ENCODE measurements around the gene SLC2A13.
A peak's percentile ranks its signal among the peaks of the same experiment; 100 is the strongest.

Gene SLC2A13

DNA sequence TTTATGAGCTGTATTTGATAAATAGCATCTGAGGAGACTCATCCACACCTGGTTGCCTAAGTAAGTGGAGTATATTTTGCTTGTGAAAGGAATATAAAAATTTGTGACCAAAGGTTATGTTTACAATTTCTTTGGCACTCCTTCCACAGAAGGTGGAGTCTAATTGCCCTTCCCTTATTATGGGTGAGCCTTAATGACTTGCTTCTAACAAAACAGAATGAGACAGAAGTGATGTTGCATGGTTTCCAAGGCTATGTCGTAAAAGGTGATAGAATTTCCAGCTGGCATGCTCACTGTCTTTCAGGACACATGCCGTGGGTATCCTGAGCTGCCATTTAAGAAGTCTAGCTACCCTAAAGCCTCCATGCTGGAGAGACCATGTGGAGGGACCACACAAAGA, 369.5 kb downstream of the SLC2A13 start:
- Histone ChIP-seq H3K14ac (ENCODE audit: low read length) (no peak overlapping the region), H3K27ac (ENCODE audit: low read depth, low read length) (no peak overlapping the region), H3K9ac (ENCODE audit: low read length) (no peak overlapping the region), H4K91ac (ENCODE audit: low read depth, low read length) (no peak overlapping the region), H2BK12ac (ENCODE audit: low read length) (no peak overlapping the region), H3K4me3 (ENCODE audit: low read depth, low read length) (no peak overlapping the region), H3K9me3 (ENCODE audit: insufficient read depth, low read depth, low read length) (peaks cover 5% of the 10 kb centered on the region), H3K27me3 (ENCODE audit: insufficient read depth, low read length) (no peaks in the 10 kb centered on the region), H3K36me3 (ENCODE audit: control insufficient read depth in 1 of 2, insufficient read depth in 2 of 2, low read length in 2 of 2) (peaks cover 0 to 1% of the 10 kb centered on the region in 2 experiments), H3K23ac (ENCODE audit: low read length) (no peak overlapping the region), H4K12ac (ENCODE audit: low read depth, low read length) (no peak overlapping the region), H3K4me1 (ENCODE audit: control insufficient read depth in 1 of 2, insufficient read depth in 2 of 2, low read length in 2 of 2) (no peaks in the 10 kb centered on the region), H2AFZ (ENCODE audit: insufficient read depth, low read length, poor library complexity) (no peak overlapping the region), H3K18ac (ENCODE audit: low read length) (no peak overlapping the region), H3K79me1 (ENCODE audit: low read length) (no peaks in the 10 kb centered on the region), H3K4me2 (ENCODE audit: low read length) (no peak overlapping the region), H2AK5ac (ENCODE audit: low read length) (no peak overlapping the region), H4K8ac (ENCODE audit: low read depth, low read length) (no peak overlapping the region), H3K4ac (ENCODE audit: low read depth, low read length) (no peak overlapping the region), H2BK120ac (ENCODE audit: insufficient read depth, low read length, poor library complexity) (no peak overlapping the region), H2BK5ac (ENCODE audit: low read depth, low read length, poor library complexity) (no peak overlapping the region), H3K79me2 (ENCODE audit: control insufficient read depth, insufficient read depth, low read length, poor library complexity) (no peaks in the 10 kb centered on the region)
- WGBS (ENCODE audit: extremely low coverage, insufficient coverage, insufficient read length), result no CpG with 5 or more reads among the region's 2 CpGs
- no peak for DNase-seq

DNA sequence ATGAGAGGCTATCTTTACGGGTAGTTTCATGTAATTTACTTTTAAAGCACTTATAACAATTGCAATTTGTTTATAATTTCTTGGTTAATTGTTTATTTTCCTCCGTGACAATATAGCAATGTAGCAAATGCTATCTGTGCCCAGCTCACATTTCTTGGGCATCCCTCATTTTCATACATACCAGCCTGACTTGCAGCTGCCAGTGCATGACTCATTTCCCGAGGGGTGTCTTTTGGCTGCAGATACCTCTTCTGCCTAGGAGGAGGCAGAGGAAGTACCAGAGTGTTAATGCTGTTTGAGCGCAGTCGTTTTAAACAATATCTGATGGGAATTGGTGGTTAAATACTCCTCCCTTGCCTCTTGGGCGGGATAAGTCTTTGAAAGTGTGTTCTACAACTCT, 382.1 kb downstream of the SLC2A13 start:
- H3K27ac ChIP-seq (ENCODE audit: low read depth, low read length), result no peak overlapping the region
- WGBS (ENCODE audit: extremely low coverage, insufficient coverage, insufficient read length), result no CpG with 5 or more reads among the region's 6 CpGs
- H4K91ac ChIP-seq (ENCODE audit: low read depth, low read length), result no peak overlapping the region
- no peak overlapping the region for H2AFZ ChIP-seq (ENCODE audit: insufficient read depth, low read length, poor library complexity)
- no peaks in the 10 kb centered on the region for H3K36me3 ChIP-seq (ENCODE audit: control insufficient read depth in 1 of 2, insufficient read depth in 2 of 2, low read length in 2 of 2)
- no peak overlapping the region for H3K23ac ChIP-seq (ENCODE audit: low read length)
- no peak overlapping the region for H2BK120ac ChIP-seq (ENCODE audit: insufficient read depth, low read length, poor library complexity)
- no peak overlapping the region for H2BK5ac ChIP-seq (ENCODE audit: low read depth, low read length, poor library complexity)
- H3K27me3 ChIP-seq (ENCODE audit: insufficient read depth, low read length), result no peaks in the 10 kb centered on the region
- no peaks in the 10 kb centered on the region for H3K79me1 ChIP-seq (ENCODE audit: low read length)
- H4K8ac ChIP-seq (ENCODE audit: low read depth, low read length), result no peak overlapping the region
- no peak overlapping the region for H3K4me3 ChIP-seq (ENCODE audit: low read depth, low read length)
- no peak overlapping the region for H2AK5ac ChIP-seq (ENCODE audit: low read length)
- no peaks in the 10 kb centered on the region for H3K9me3 ChIP-seq (ENCODE audit: insufficient read depth, low read depth, low read length)
- H3K4ac ChIP-seq (ENCODE audit: low read depth, low read length), result no peak overlapping the region
- H2BK12ac ChIP-seq (ENCODE audit: low read length), result no peak overlapping the region
- no peak overlapping the region for H3K9ac ChIP-seq (ENCODE audit: low read length)
- H3K18ac ChIP-seq (ENCODE audit: low read length), result no peak overlapping the region
- no peaks in the 10 kb centered on the region for H3K4me1 ChIP-seq (ENCODE audit: control insufficient read depth in 1 of 2, insufficient read depth in 2 of 2, low read length in 2 of 2)
- no peak overlapping the region for H4K12ac ChIP-seq (ENCODE audit: low read depth, low read length)
- no peaks in the 10 kb centered on the region for H3K79me2 ChIP-seq (ENCODE audit: control insufficient read depth, insufficient read depth, low read length, poor library complexity)
- H3K14ac ChIP-seq (ENCODE audit: low read length), result no peak overlapping the region
- DNase-seq, result peak in 1 of 2 donors; percentile 8
- H3K4me2 ChIP-seq (ENCODE audit: low read length), result no peak overlapping the region

- H3K9me3 ChIP-seq (ENCODE audit: insufficient read depth, low read depth, low read length), result no peaks in the 10 kb centered on the region
- H3K23ac ChIP-seq (ENCODE audit: low read length), result no peak overlapping the region
- no peaks in the 10 kb centered on the region for H3K36me3 ChIP-seq (ENCODE audit: control insufficient read depth in 1 of 2, insufficient read depth in 2 of 2, low read length in 2 of 2)
- no peak overlapping the region for H4K8ac ChIP-seq (ENCODE audit: low read depth, low read length)
- no peak overlapping the region for H4K12ac ChIP-seq (ENCODE audit: low read depth, low read length)
- H2BK120ac ChIP-seq (ENCODE audit: insufficient read depth, low read length, poor library complexity), result no peak overlapping the region
- H3K4me1 ChIP-seq (ENCODE audit: control insufficient read depth in 1 of 2, insufficient read depth in 2 of 2, low read length in 2 of 2), result no peaks in the 10 kb centered on the region
- no peak overlapping the region for H4K91ac ChIP-seq (ENCODE audit: low read depth, low read length)
- H2BK12ac ChIP-seq (ENCODE audit: low read length), result no peak overlapping the region
- no peaks in the 10 kb centered on the region for H3K27me3 ChIP-seq (ENCODE audit: insufficient read depth, low read length)
- no peak overlapping the region for H3K9ac ChIP-seq (ENCODE audit: low read length)
- H2BK5ac ChIP-seq (ENCODE audit: low read depth, low read length, poor library complexity), result no peak overlapping the region
- H2AK5ac ChIP-seq (ENCODE audit: low read length), result no peak overlapping the region
- H3K18ac ChIP-seq (ENCODE audit: low read length), result no peak overlapping the region
- H3K27ac ChIP-seq (ENCODE audit: low read depth, low read length), result no peak overlapping the region
- no peak overlapping the region for H3K4me2 ChIP-seq (ENCODE audit: low read length)
- no peaks in the 10 kb centered on the region for H3K79me2 ChIP-seq (ENCODE audit: control insufficient read depth, insufficient read depth, low read length, poor library complexity)
- DNase-seq, result no peak
- no peaks in the 10 kb centered on the region for H3K79me1 ChIP-seq (ENCODE audit: low read length)
- no peak overlapping the region for H3K4ac ChIP-seq (ENCODE audit: low read depth, low read length)
- no peak overlapping the region for H3K14ac ChIP-seq (ENCODE audit: low read length)
- H2AFZ ChIP-seq (ENCODE audit: insufficient read depth, low read length, poor library complexity), result no peak overlapping the region
- no peak overlapping the region for H3K4me3 ChIP-seq (ENCODE audit: low read depth, low read length)
- no CpG with 5 or more reads among the region's 1 CpG for WGBS (ENCODE audit: extremely low coverage, insufficient coverage, insufficient read length)
These were observed 383.4 kb downstream of the SLC2A13 start for GRCh38 chr12:39722504-39722903.

GRCh38 chr12:39713552-39713951, 392.3 kb downstream of the SLC2A13 start:
- H3K27ac ChIP-seq (ENCODE audit: low read depth, low read length), result no peak overlapping the region
- H3K4ac ChIP-seq (ENCODE audit: low read depth, low read length), result no peak overlapping the region
- no peak overlapping the region for H2BK120ac ChIP-seq (ENCODE audit: insufficient read depth, low read length, poor library complexity)
- no CpG with 5 or more reads among the region's 14 CpGs for WGBS (ENCODE audit: extremely low coverage, insufficient coverage, insufficient read length)
- H3K9ac ChIP-seq (ENCODE audit: low read length), result no peak overlapping the region
- H3K79me2 ChIP-seq (ENCODE audit: control insufficient read depth, insufficient read depth, low read length, poor library complexity), result no peaks in the 10 kb centered on the region
- H3K79me1 ChIP-seq (ENCODE audit: low read length), result no peaks in the 10 kb centered on the region
- H3K14ac ChIP-seq (ENCODE audit: low read length), result no peak overlapping the region
- H3K23ac ChIP-seq (ENCODE audit: low read length), result no peak overlapping the region
- no peak overlapping the region for H3K4me3 ChIP-seq (ENCODE audit: low read depth, low read length)
- no peaks in the 10 kb centered on the region for H3K36me3 ChIP-seq (ENCODE audit: control insufficient read depth in 1 of 2, insufficient read depth in 2 of 2, low read length in 2 of 2)
- no peak overlapping the region for H2AFZ ChIP-seq (ENCODE audit: insufficient read depth, low read length, poor library complexity)
- no peak overlapping the region for H3K18ac ChIP-seq (ENCODE audit: low read length)
- no peaks in the 10 kb centered on the region for H3K4me1 ChIP-seq (ENCODE audit: control insufficient read depth in 1 of 2, insufficient read depth in 2 of 2, low read length in 2 of 2)
- no peak overlapping the region for H3K4me2 ChIP-seq (ENCODE audit: low read length)
- H4K12ac ChIP-seq (ENCODE audit: low read depth, low read length), result no peak overlapping the region
- H2BK12ac ChIP-seq (ENCODE audit: low read length), result no peak overlapping the region
- H2BK5ac ChIP-seq (ENCODE audit: low read depth, low read length, poor library complexity), result no peak overlapping the region
- H2AK5ac ChIP-seq (ENCODE audit: low read length), result no peak overlapping the region
- H3K27me3 ChIP-seq (ENCODE audit: insufficient read depth, low read length), result no peaks in the 10 kb centered on the region
- H3K9me3 ChIP-seq (ENCODE audit: insufficient read depth, low read depth, low read length), result no peaks in the 10 kb centered on the region
- H4K91ac ChIP-seq (ENCODE audit: low read depth, low read length), result no peak overlapping the region
- no peak for DNase-seq
- H4K8ac ChIP-seq (ENCODE audit: low read depth, low read length), result no peak overlapping the region
